ENCODE data around the gene OTUB2. TPM values are rescaled to one million over a fixed set of nuclear protein-coding genes. Genes with fewer than 3 reads are reported as not detected.

Gene OTUB2
- total and polyA plus RNA-seq, 2 experiments from 2014 or later, result 2.7 to 2.8 TPM

GRCh38 chr14:94037954-94038353 lies 11.8 kb downstream of the OTUB2 start:
- H3K9me2 ChIP-seq (replicated peaks; ENCODE audit: insufficient read depth), result no peaks in the 10 kb centered on the region
- H3K4me1 ChIP-seq (ENCODE audit: insufficient read depth), result no peaks in the 10 kb centered on the region
- H3K79me2 ChIP-seq, result no peaks in the 10 kb centered on the region
- no peak overlapping the region for H2AFZ ChIP-seq
- no peak overlapping the region for H3K4me2 ChIP-seq
- H3K27me3 ChIP-seq, result no peaks in the 10 kb centered on the region
- H4K20me1 ChIP-seq (ENCODE audit: insufficient read depth, poor library complexity, severe bottlenecking), result no peaks in the 10 kb centered on the region
- H3K4me3 ChIP-seq, result no peak overlapping the region
- TF ChIP-seq EZH2phosphoT487 (IDR thresholded peaks at IDR 0.05; ENCODE audit: low read depth, severe bottlenecking, unreplicated experiment) (no peak), CTCF (IDR thresholded peaks at IDR 0.05; ENCODE audit: poor library complexity) (no peak), EZH2 (IDR thresholded peaks at IDR 0.05; ENCODE audit: borderline replicate concordance) (no peak)
- no peak overlapping the region for H3K27ac ChIP-seq
- no peaks in the 10 kb centered on the region for H3K9me3 ChIP-seq (ENCODE audit: low read depth)
- no peaks in the 10 kb centered on the region for H3K36me3 ChIP-seq (replicated peaks; ENCODE audit: insufficient read depth, low read depth)
- WGBS (ENCODE audit: low lambda C conversion rate, missing lambda C conversion rate), result 95% methylated on average over 9 of the region's 9 CpGs
- no peak for DNase-seq (ENCODE audit: low spot score)

GRCh38 chr14:94038510-94038909 lies 12.4 kb downstream of the OTUB2 start:
- Histone ChIP-seq H3K4me1 (ENCODE audit: insufficient read depth) (no peaks in the 10 kb centered on the region), H3K4me2 (no peak overlapping the region), H4K20me1 (ENCODE audit: insufficient read depth, poor library complexity, severe bottlenecking) (no peaks in the 10 kb centered on the region), H3K9me2 (replicated peaks; ENCODE audit: insufficient read depth) (no peaks in the 10 kb centered on the region), H3K4me3 (no peak overlapping the region), H3K27me3 (no peaks in the 10 kb centered on the region), H3K9me3 (ENCODE audit: low read depth) (no peaks in the 10 kb centered on the region), H3K36me3 (replicated peaks; ENCODE audit: insufficient read depth, low read depth) (no peaks in the 10 kb centered on the region), H2AFZ (no peak overlapping the region), H3K79me2 (no peaks in the 10 kb centered on the region), H3K27ac (no peak overlapping the region)
- DNase-seq (ENCODE audit: low spot score), result no peak
- no peak for TF ChIP-seq EZH2phosphoT487 (IDR thresholded peaks at IDR 0.05; ENCODE audit: low read depth, severe bottlenecking, unreplicated experiment)
- TF ChIP-seq CTCF (IDR thresholded peaks at IDR 0.05; ENCODE audit: poor library complexity), result no peak
- no peak for TF ChIP-seq EZH2 (IDR thresholded peaks at IDR 0.05; ENCODE audit: borderline replicate concordance)
- WGBS (ENCODE audit: low lambda C conversion rate, missing lambda C conversion rate), result 86% methylated on average over 7 of the region's 7 CpGs

- no peaks in the 10 kb centered on the region for H3K4me1 ChIP-seq (ENCODE audit: insufficient read depth)
- no peaks in the 10 kb centered on the region for H4K20me1 ChIP-seq (ENCODE audit: insufficient read depth, poor library complexity, severe bottlenecking)
- no peaks in the 10 kb centered on the region for H3K9me3 ChIP-seq (ENCODE audit: low read depth)
- WGBS (ENCODE audit: low lambda C conversion rate, missing lambda C conversion rate), result 82% methylated on average over 11 of the region's 11 CpGs
- H3K4me3 ChIP-seq, result no peak overlapping the region
- no peak overlapping the region for H2AFZ ChIP-seq
- H3K4me2 ChIP-seq, result no peak overlapping the region
- no peaks in the 10 kb centered on the region for H3K79me2 ChIP-seq
- no peaks in the 10 kb centered on the region for H3K9me2 ChIP-seq (replicated peaks; ENCODE audit: insufficient read depth)
- no peak overlapping the region for H3K27ac ChIP-seq
- DNase-seq (ENCODE audit: low spot score), result no peak
- H3K36me3 ChIP-seq (replicated peaks; ENCODE audit: insufficient read depth, low read depth), result no peaks in the 10 kb centered on the region
- TF ChIP-seq CTCF (IDR thresholded peaks at IDR 0.05; ENCODE audit: poor library complexity), result no peak
- no peak for TF ChIP-seq EZH2phosphoT487 (IDR thresholded peaks at IDR 0.05; ENCODE audit: low read depth, severe bottlenecking, unreplicated experiment)
- no peak for TF ChIP-seq EZH2 (IDR thresholded peaks at IDR 0.05; ENCODE audit: borderline replicate concordance)
- no peaks in the 10 kb centered on the region for H3K27me3 ChIP-seq
These were observed 12.9 kb downstream of the OTUB2 start for GRCh38 chr14:94038921-94039629.
